Left lung (tissue), 10 donors: ENCODE measurements around the gene MRFAP1L1. TPM values are rescaled to one million over a fixed set of nuclear protein-coding genes. Genes with fewer than 3 reads are reported as not detected.
"Not testable (repeated sequence)": the region's sequence is repeated elsewhere in the genome, so short reads cannot be mapped to it uniquely, and the experiment has no call there.

Experiments
- ATAC-seq: fragments of 200-7000 bp; cut with Tn5 transposase; one replicate; pipeline ENCODE4 v1.9.1; 2020; ENCODE audit warnings: moderate library complexity
- DNase-seq, 4 donors: peaks; one replicate each; pipeline ENCODE4 v3.0.0-alpha.2; 2013 to 2020
- H3K27ac ChIP-seq, 2 donors: fragments of 200-600 bp; sonication (generic) in 1 of 2; one replicate each; pipeline versions ENCODE4 v1.5.0 to v1.8.0; 2020 to 2021
- H3K27me3 ChIP-seq, 2 donors: fragments of 200-600 bp; sonication (generic) in 1 of 2; one replicate each; pipeline versions ENCODE4 v1.5.0 to v1.8.0; 2020 to 2021
- H3K36me3 ChIP-seq, 2 donors: fragments of 200-600 bp; sonication (generic) in 1 of 2; one replicate each; pipeline versions ENCODE4 v1.5.0 to v1.8.0; 2020 to 2021
- H3K4me1 ChIP-seq, 2 donors: fragments of 200-600 bp; one replicate each; pipeline ENCODE4 v1.8.0; 2021
- H3K4me3 ChIP-seq, 2 donors: fragments of 200-600 bp; sonication (generic) in 1 of 2; one replicate each; pipeline versions ENCODE4 v1.5.0 to v1.8.0; 2020 to 2021; ENCODE audit warnings: mild to moderate bottlenecking in 1 of 2
- H3K9me3 ChIP-seq, 2 donors: fragments of 200-600 bp; sonication (generic) in 1 of 2; one replicate each; pipeline versions ENCODE4 v1.5.0 to v1.8.0; 2020 to 2021
- CTCF ChIP-seq, 2 donors: fragments of 200-600 bp; sonication (generic) in 1 of 2; IDR thresholded peaks; one replicate each; pipeline versions ENCODE4 v1.5.0 to v1.8.0; 2021; ENCODE audit warnings: antibody characterized with exemption in 2 of 2
- intact Hi-C, 2 donors: fragments of 100-400 bp; cut with DNase I; formaldehyde crosslinking; loops; one replicate each; pipeline versions ENCODE4 v1.11.2 to v1.14.2; 2022
- polyA plus RNA-seq, 6 donors: library from polyadenylated mRNA; unstranded; fragments of 120-200 nt; gene quantifications; one replicate each; pipeline ENCODE4 v1.2.1, GENCODE V29; 2013; ENCODE audit not compliant: insufficient read length in 6 of 6
- total RNA-seq, 2 donors: library from RNA; stranded (reverse); fragmentation: NEBNext Ultra II Directional; extraction: Animal tissue kit (Norgen Biotek cat#: 25700); gene quantifications; one replicate each; pipeline ENCODE4 v1.2.1, GENCODE V29; 2021
- donor health status: DM: no; HTN: yes; CAD: no.
- donor health status: DM: no; HTN: no; CAD: no.

Gene MRFAP1L1
- total and polyA plus RNA-seq, 8 donors = 43.3 to 125 (median 107) TPM

- no peaks in the 10 kb centered on the region for H3K36me3 ChIP-seq
- no peak overlapping the region for H3K27ac ChIP-seq
- no peak overlapping the region for H3K4me3 ChIP-seq
- TF ChIP-seq CTCF (IDR thresholded peaks at IDR 0.05) = no peak
- H3K4me1 ChIP-seq = no peaks in the 10 kb centered on the region
- no peaks in the 10 kb centered on the region for H3K9me3 ChIP-seq
- DNase-seq (peak in 3 of 4 donors; percentile 32 to 81 (median 40)), ATAC-seq (peak; percentile 24)
- H3K27me3 ChIP-seq = no peaks in the 10 kb centered on the region
- intact Hi-C loops = loop anchor here in 1 of 2 donors (10.0 kb wide), 1 partner anchor 347 kb away; no protein-coding TSS in a partner anchor
Observed at GRCh38 chr4:6727081-6727942, 17.6 kb upstream of the MRFAP1L1 start.

- intact Hi-C loops = loop anchor here in 1 of 2 donors (10.0 kb wide), 1 partner anchor 349 kb away; no protein-coding TSS in a partner anchor
- not testable (repeated sequence) for H3K27me3 ChIP-seq, H3K9me3 ChIP-seq, DNase-seq, H3K4me1 ChIP-seq, H3K36me3 ChIP-seq, ATAC-seq, H3K4me3 ChIP-seq, H3K27ac ChIP-seq
Observed at GRCh38 chr4:6725427-6725961, 15.8 kb upstream of the MRFAP1L1 start.

- intact Hi-C loops = loop anchor here in 1 of 2 donors (5.0 to 10.0 kb wide), 2 partner anchors 148 to 350 kb away; no protein-coding TSS in a partner anchor
- no peak for ATAC-seq
- no peak for TF ChIP-seq CTCF (IDR thresholded peaks at IDR 0.05)
Observed at GRCh38 chr4:6724421-6725111, 14.9 kb upstream of the MRFAP1L1 start.

GRCh38 chr4:6723851-6724250 is 14.2 kb upstream of the MRFAP1L1 start:
- Histone ChIP-seq H3K36me3 (no peaks in the 10 kb centered on the region), H3K27me3 (no peaks in the 10 kb centered on the region), H3K4me3 (no peak overlapping the region), H3K27ac (no peak overlapping the region), H3K9me3 (no peaks in the 10 kb centered on the region), H3K4me1 (peaks cover 0 to 7% of the 10 kb centered on the region in 2 donors)
- TF ChIP-seq CTCF (IDR thresholded peaks at IDR 0.05) = no peak
- ATAC-seq = no peak
- no peak for DNase-seq
- intact Hi-C loops = loop anchor here in 1 of 2 donors (5.0 to 10.0 kb wide), 2 partner anchors 148 to 351 kb away; no protein-coding TSS in a partner anchor

More at GRCh38 chr4:6724421-6725111, 14.9 kb upstream of the MRFAP1L1 start:
- Histone ChIP-seq H3K27me3 (no peaks in the 10 kb centered on the region), H3K4me1 (peaks cover 0 to 7% of the 10 kb centered on the region in 2 donors), H3K27ac (no peak overlapping the region), H3K4me3 (no peak overlapping the region), H3K36me3 (no peaks in the 10 kb centered on the region), H3K9me3 (no peaks in the 10 kb centered on the region)
- DNase-seq = no peak

GRCh38 chr4:6722891-6723290 is 13.2 kb upstream of the MRFAP1L1 start:
- no peak for TF ChIP-seq CTCF (IDR thresholded peaks at IDR 0.05)
- Histone ChIP-seq H3K4me1 (peaks cover 0 to 9% of the 10 kb centered on the region in 2 donors), H3K4me3 (no peak overlapping the region), H3K9me3 (no peaks in the 10 kb centered on the region), H3K36me3 (no peaks in the 10 kb centered on the region), H3K27ac (no peak overlapping the region), H3K27me3 (no peaks in the 10 kb centered on the region)
- DNase-seq (no peak), ATAC-seq (no peak)
- intact Hi-C loops = loop anchor here in 1 of 2 donors (5.0 to 10.0 kb wide), 2 partner anchors 149 to 352 kb away; no protein-coding TSS in a partner anchor
